ENCODE measurements around the gene MEF2D.

DNA sequence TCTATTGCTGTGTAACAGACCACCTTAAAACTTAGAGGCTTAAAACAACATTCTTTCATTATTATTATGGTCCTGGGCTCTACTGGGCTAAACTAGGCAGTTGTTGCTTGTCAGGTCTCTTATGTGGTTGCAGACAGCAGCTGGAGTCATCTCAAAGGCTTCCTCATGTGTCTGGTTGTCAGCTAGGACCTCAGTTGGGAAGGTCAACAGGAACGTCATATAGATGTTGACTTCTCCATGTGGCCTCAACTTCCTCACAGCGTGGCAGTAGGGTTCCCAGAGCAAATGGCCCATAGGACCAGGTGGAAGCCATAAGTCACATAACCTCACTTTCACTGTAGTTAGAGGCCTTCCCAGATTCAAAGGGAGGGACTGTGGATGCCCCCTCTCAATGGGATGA is 15.4 kb upstream of the MEF2D start:
- TF ChIP-seq, protein P1, sequence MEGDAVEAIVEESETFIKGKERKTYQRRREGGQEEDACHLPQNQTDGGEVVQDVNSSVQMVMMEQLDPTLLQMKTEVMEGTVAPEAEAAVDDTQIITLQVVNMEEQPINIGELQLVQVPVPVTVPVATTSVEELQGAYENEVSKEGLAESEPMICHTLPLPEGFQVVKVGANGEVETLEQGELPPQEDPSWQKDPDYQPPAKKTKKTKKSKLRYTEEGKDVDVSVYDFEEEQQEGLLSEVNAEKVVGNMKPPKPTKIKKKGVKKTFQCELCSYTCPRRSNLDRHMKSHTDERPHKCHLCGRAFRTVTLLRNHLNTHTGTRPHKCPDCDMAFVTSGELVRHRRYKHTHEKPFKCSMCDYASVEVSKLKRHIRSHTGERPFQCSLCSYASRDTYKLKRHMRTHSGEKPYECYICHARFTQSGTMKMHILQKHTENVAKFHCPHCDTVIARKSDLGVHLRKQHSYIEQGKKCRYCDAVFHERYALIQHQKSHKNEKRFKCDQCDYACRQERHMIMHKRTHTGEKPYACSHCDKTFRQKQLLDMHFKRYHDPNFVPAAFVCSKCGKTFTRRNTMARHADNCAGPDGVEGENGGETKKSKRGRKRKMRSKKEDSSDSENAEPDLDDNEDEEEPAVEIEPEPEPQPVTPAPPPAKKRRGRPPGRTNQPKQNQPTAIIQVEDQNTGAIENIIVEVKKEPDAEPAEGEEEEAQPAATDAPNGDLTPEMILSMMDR (IDR thresholded peaks at IDR 0.05; ENCODE audit: insufficient read depth, low read depth, low read length): no peak
- no peak for TF ChIP-seq EZH2 (IDR thresholded peaks at IDR 0.05; ENCODE audit: insufficient read depth, low read length)
